Measurements from ENCODE around the gene LEF1. TPM values are rescaled to one million over a fixed set of nuclear protein-coding genes. Genes with fewer than 3 reads are reported as not detected.

LEF1 gene
- total RNA-seq, 2 donors from 2014 or later: 2.1 to 3.4 TPM

GRCh38 chr4:108166441-108167315 is 2.1 kb downstream of the LEF1 start:
- H3K4me3 ChIP-seq: peak overlapping the region; percentile 34
- no peaks in the 10 kb centered on the region for H3K9me3 ChIP-seq
- peaks cover 52% of the 10 kb centered on the region for H3K27me3 ChIP-seq
- H3K36me3 ChIP-seq: no peaks in the 10 kb centered on the region
- peak overlapping the region in 1 of 2 donors; percentile 52 for H3K9ac ChIP-seq (ENCODE audit: low read depth in 2 of 2, low read length in 2 of 2)
- no peak overlapping the region for H3K27ac ChIP-seq
- intact Hi-C loops (cut with DNase I): no loop called here
- DNase-seq: peak; percentile 27
- H3K4me1 ChIP-seq: no peaks in the 10 kb centered on the region
- TF ChIP-seq CTCF (IDR thresholded peaks at IDR 0.05): no peak

GRCh38 chr4:108166038-108166437 is 2.7 kb downstream of the LEF1 start:
- no peak for DNase-seq
- no peaks in the 10 kb centered on the region for H3K36me3 ChIP-seq
- H3K4me1 ChIP-seq: no peaks in the 10 kb centered on the region
- no peak for TF ChIP-seq CTCF (IDR thresholded peaks at IDR 0.05)
- peaks cover 46% of the 10 kb centered on the region for H3K27me3 ChIP-seq
- H3K27ac ChIP-seq: no peak overlapping the region
- H3K9me3 ChIP-seq: no peaks in the 10 kb centered on the region
- intact Hi-C loops (cut with DNase I): no loop called here
- H3K9ac ChIP-seq (ENCODE audit: low read depth in 2 of 2, low read length in 2 of 2): no peak overlapping the region
- H3K4me3 ChIP-seq: peak overlapping the region; percentile 34

- intact Hi-C loops (cut with DNase I): no loop called here
- no peak overlapping the region for H3K4me3 ChIP-seq
- no peaks in the 10 kb centered on the region for H3K9me3 ChIP-seq
- peaks cover 41% of the 10 kb centered on the region for H3K27me3 ChIP-seq
- DNase-seq: no peak
- no peak for TF ChIP-seq CTCF (IDR thresholded peaks at IDR 0.05)
- no peak overlapping the region for H3K9ac ChIP-seq (ENCODE audit: low read depth in 2 of 2, low read length in 2 of 2)
- H3K4me1 ChIP-seq: no peaks in the 10 kb centered on the region
- H3K36me3 ChIP-seq: no peaks in the 10 kb centered on the region
- no peak overlapping the region for H3K27ac ChIP-seq
Measured at GRCh38 chr4:108165586-108165985, 3.1 kb downstream of the LEF1 start.

- H3K27ac ChIP-seq: no peak overlapping the region
- peaks cover 19% of the 10 kb centered on the region for H3K27me3 ChIP-seq
- H3K9me3 ChIP-seq: no peaks in the 10 kb centered on the region
- no peak overlapping the region for H3K9ac ChIP-seq (ENCODE audit: low read depth in 2 of 2, low read length in 2 of 2)
- no peaks in the 10 kb centered on the region for H3K36me3 ChIP-seq
- intact Hi-C loops (cut with DNase I): no loop called here
- DNase-seq: no peak
- H3K4me1 ChIP-seq: no peaks in the 10 kb centered on the region
- no peak overlapping the region for H3K4me3 ChIP-seq
- no peak for TF ChIP-seq CTCF (IDR thresholded peaks at IDR 0.05)
Measured at GRCh38 chr4:108163351-108163750, 5.4 kb downstream of the LEF1 start.

GRCh38 chr4:108160741-108161352 is 7.9 kb downstream of the LEF1 start:
- TF ChIP-seq CTCF (IDR thresholded peaks at IDR 0.05): no peak
- Histone ChIP-seq H3K9me3 (no peaks in the 10 kb centered on the region), H3K27me3 (peaks cover 4% of the 10 kb centered on the region), H3K36me3 (no peaks in the 10 kb centered on the region), H3K4me3 (no peak overlapping the region), H3K4me1 (no peaks in the 10 kb centered on the region), H3K9ac (ENCODE audit: low read depth in 2 of 2, low read length in 2 of 2) (no peak overlapping the region), H3K27ac (no peak overlapping the region)
- DNase-seq: no peak
- intact Hi-C loops (cut with DNase I): no loop called here
